Upper lobe of left lung (tissue), 6 donors: Measurements from ENCODE around the gene DNAH10. TPM values are rescaled to one million over a fixed set of nuclear protein-coding genes. Genes with fewer than 3 reads are reported as not detected.

Experiments used
- ATAC-seq, 2 donors: fragments of 200-7000 bp; cut with Tn5 transposase; one replicate each; pipeline ENCODE4 v1.9.1; 2022; ENCODE audit warnings: mild to moderate bottlenecking in 2 of 2, moderate library complexity in 2 of 2; ENCODE audit not compliant: low FRiP score in 2 of 2
- DNase-seq, 2 donors: peaks; one replicate each; pipeline ENCODE4 v3.0.0-alpha.2; 2019 to 2020
- H3K27ac ChIP-seq, 4 donors: fragments of 200-600 bp; sonication (generic); one replicate each; pipeline ENCODE4 v1.5.1; 2016 to 2019
- H3K27me3 ChIP-seq, 4 donors: fragments of 200-600 bp; sonication (generic); one replicate each; pipeline ENCODE4 v1.5.1; 2017 to 2019
- H3K36me3 ChIP-seq, 4 donors: fragments of 200-600 bp; sonication (generic); one replicate each; pipeline ENCODE4 v1.5.1; 2016 to 2019
- H3K4me1 ChIP-seq, 4 donors: fragments of 200-600 bp; sonication (generic); one replicate each; pipeline ENCODE4 v1.5.1; 2018 to 2019
- H3K4me3 ChIP-seq, 4 donors: fragments of 200-600 bp; sonication (generic); one replicate each; pipeline ENCODE4 v1.5.1; 2017 to 2019; ENCODE audit warnings: mild to moderate bottlenecking in 2 of 4, moderate library complexity in 1 of 4
- H3K9me3 ChIP-seq, 4 donors: fragments of 200-600 bp; sonication (generic); one replicate each; pipeline ENCODE4 v1.5.1; 2018 to 2019
- CTCF ChIP-seq, 6 experiments: fragments of 450-650 bp in 4 of 6; fragments of 200-600 bp in 2 of 6; sonication (generic) in 2 of 6; IDR thresholded peaks; one replicate each; pipeline ENCODE4 v1.5.1; 2016 to 2019; ENCODE audit warnings: antibody characterized with exemption in 6 of 6
- EP300 ChIP-seq, 4 donors: sonication (generic); formaldehyde crosslinking; IDR thresholded peaks; one replicate each; pipeline ENCODE4 v1.5.1; 2017; ENCODE audit warnings: antibody characterized with exemption in 4 of 4, control low read depth in 2 of 4
- POLR2A ChIP-seq, 4 donors: fragments of 450-650 bp; IDR thresholded peaks; one replicate each; pipeline ENCODE4 v1.5.1; 2016 to 2017; ENCODE audit warnings: antibody characterized with exemption in 4 of 4, mild to moderate bottlenecking in 2 of 4
- POLR2AphosphoS5 ChIP-seq, 2 donors: sonication (generic); formaldehyde crosslinking; IDR thresholded peaks; one replicate each; pipeline ENCODE4 v1.5.1; 2017; ENCODE audit warnings: antibody characterized with exemption in 2 of 2
- WGBS, 2 donors: methylation state at CpG; one replicate each; pipeline ENCODE4 v1.1.5; 2017 to 2018; 5-methylcytosine and 5-hydroxymethylcytosine counted together
- total RNA-seq, 6 donors: library from RNA; depleted of rRNA in 4 of 6; stranded (reverse); fragments of >200 nt in 4 of 6; gene quantifications; one replicate each; pipeline versions ENCODE4 v1.1.0 to v1.2.1, GENCODE V29; 2016 to 2021
- donor health status: DM: no; HTN: no; CAD: no; lungs with moderate emphysema.
- donor health status: DM: no; HTN: yes; CAD: no; lungs with severe emphysema.

DNAH10 gene
- total RNA-seq, 6 donors from 2014 or later = 0.31 to 46.0 (median 8.3) TPM

- 78 to 83% methylated on average over 5 of the region's 5 CpGs for WGBS, 2 donors
- H3K27me3 ChIP-seq = no peaks in the 10 kb centered on the region
- no peak overlapping the region for H3K4me3 ChIP-seq
- no peaks in the 10 kb centered on the region for H3K9me3 ChIP-seq
- DNase-seq (no peak), ATAC-seq (no peak)
- TF ChIP-seq CTCF (IDR thresholded peaks at IDR 0.05) (no peak), POLR2A (IDR thresholded peaks at IDR 0.05) (no peak), EP300 (IDR thresholded peaks at IDR 0.05) (no peak), POLR2AphosphoS5 (IDR thresholded peaks at IDR 0.05) (no peak)
- H3K4me1 ChIP-seq = no peaks in the 10 kb centered on the region
- no peaks in the 10 kb centered on the region for H3K36me3 ChIP-seq
- H3K27ac ChIP-seq = no peak overlapping the region
These were observed 135.1 kb downstream of the DNAH10 start for GRCh38 chr12:123897221-123897620.

- Histone ChIP-seq H3K27ac (no peak overlapping the region), H3K27me3 (no peaks in the 10 kb centered on the region), H3K4me1 (no peaks in the 10 kb centered on the region), H3K9me3 (no peaks in the 10 kb centered on the region), H3K36me3 (no peaks in the 10 kb centered on the region), H3K4me3 (no peak overlapping the region)
- no peak for ATAC-seq
- no peak for TF ChIP-seq POLR2AphosphoS5 (IDR thresholded peaks at IDR 0.05)
- no peak for TF ChIP-seq POLR2A (IDR thresholded peaks at IDR 0.05)
- no peak for TF ChIP-seq EP300 (IDR thresholded peaks at IDR 0.05)
- TF ChIP-seq CTCF (IDR thresholded peaks at IDR 0.05) = no peak
- 87 to 89% methylated on average over 18 of the region's 18 CpGs for WGBS, 2 donors
- DNase-seq = peak in 1 of 2 donors; percentile 69
These were observed 136.6 kb downstream of the DNAH10 start for GRCh38 chr12:123898673-123899072.

- H3K4me1 ChIP-seq = no peaks in the 10 kb centered on the region
- WGBS, 2 donors = 83 to 87% methylated on average over 9 of the region's 9 CpGs
- DNase-seq (no peak), ATAC-seq (no peak)
- no peak overlapping the region for H3K27ac ChIP-seq
- H3K36me3 ChIP-seq = no peaks in the 10 kb centered on the region
- TF ChIP-seq CTCF (IDR thresholded peaks at IDR 0.05) = no peak
- no peak for TF ChIP-seq EP300 (IDR thresholded peaks at IDR 0.05)
- TF ChIP-seq POLR2AphosphoS5 (IDR thresholded peaks at IDR 0.05) = no peak
- TF ChIP-seq POLR2A (IDR thresholded peaks at IDR 0.05) = no peak
- no peaks in the 10 kb centered on the region for H3K27me3 ChIP-seq
- no peak overlapping the region for H3K4me3 ChIP-seq
- no peaks in the 10 kb centered on the region for H3K9me3 ChIP-seq
These were observed 137.3 kb downstream of the DNAH10 start for GRCh38 chr12:123899368-123899767.

GRCh38 chr12:123900871-123901376 is 138.8 kb downstream of the DNAH10 start:
- no peaks in the 10 kb centered on the region for H3K27me3 ChIP-seq
- H3K27ac ChIP-seq = no peak overlapping the region
- ATAC-seq (no peak), DNase-seq (no peak)
- no peak overlapping the region for H3K4me3 ChIP-seq
- H3K36me3 ChIP-seq = no peaks in the 10 kb centered on the region
- TF ChIP-seq POLR2AphosphoS5 (IDR thresholded peaks at IDR 0.05) = no peak
- TF ChIP-seq POLR2A (IDR thresholded peaks at IDR 0.05) = no peak
- no peak for TF ChIP-seq CTCF (IDR thresholded peaks at IDR 0.05)
- no peak for TF ChIP-seq EP300 (IDR thresholded peaks at IDR 0.05)
- no peaks in the 10 kb centered on the region for H3K9me3 ChIP-seq
- WGBS, 2 donors = 40 to 56% methylated on average over 7 to 9 of the region's 9 CpGs
- H3K4me1 ChIP-seq = peaks cover 0 to 4% (median 0%) of the 10 kb centered on the region in 4 donors

- no peaks in the 10 kb centered on the region for H3K36me3 ChIP-seq
- no peaks in the 10 kb centered on the region for H3K9me3 ChIP-seq
- TF ChIP-seq POLR2AphosphoS5 (IDR thresholded peaks at IDR 0.05) = no peak
- no peak overlapping the region for H3K4me3 ChIP-seq
- ATAC-seq = no peak
- 88 to 95% methylated on average over 10 to 13 of the region's 13 CpGs for WGBS, 2 donors
- H3K27ac ChIP-seq = no peak overlapping the region
- no peaks in the 10 kb centered on the region for H3K27me3 ChIP-seq
- peaks cover 0 to 6% (median 2%) of the 10 kb centered on the region in 4 donors for H3K4me1 ChIP-seq
- DNase-seq = no peak
These were observed 140.7 kb downstream of the DNAH10 start for GRCh38 chr12:123902821-123903220.
